Neural progenitor cell (in vitro differentiated cells): Measurements from ENCODE around the gene SIGLEC6.

ENCODE experiments used
- EZH2 ChIP-seq: fragments of 200-600 bp; sonication (generic); IDR thresholded peaks from 2 replicates; pipeline ENCODE4 v1.6.1; 2017; ENCODE audit warnings: antibody characterized with exemption, mild to moderate bottlenecking, moderate library complexity
- EZH2phosphoT487 ChIP-seq: fragments of 200-600 bp; sonication (generic); IDR thresholded peaks from 2 replicates; pipeline ENCODE4 v1.6.1; 2017; ENCODE audit warnings: antibody characterized with exemption
- TF ChIP-seq, protein P1 (sequence below): fragments of 200-600 bp; sonication (generic); IDR thresholded peaks from 2 replicates; pipeline ENCODE4 v1.5.1; 2017; ENCODE audit warnings: antibody characterized with exemption, mild to moderate bottlenecking

DNA sequence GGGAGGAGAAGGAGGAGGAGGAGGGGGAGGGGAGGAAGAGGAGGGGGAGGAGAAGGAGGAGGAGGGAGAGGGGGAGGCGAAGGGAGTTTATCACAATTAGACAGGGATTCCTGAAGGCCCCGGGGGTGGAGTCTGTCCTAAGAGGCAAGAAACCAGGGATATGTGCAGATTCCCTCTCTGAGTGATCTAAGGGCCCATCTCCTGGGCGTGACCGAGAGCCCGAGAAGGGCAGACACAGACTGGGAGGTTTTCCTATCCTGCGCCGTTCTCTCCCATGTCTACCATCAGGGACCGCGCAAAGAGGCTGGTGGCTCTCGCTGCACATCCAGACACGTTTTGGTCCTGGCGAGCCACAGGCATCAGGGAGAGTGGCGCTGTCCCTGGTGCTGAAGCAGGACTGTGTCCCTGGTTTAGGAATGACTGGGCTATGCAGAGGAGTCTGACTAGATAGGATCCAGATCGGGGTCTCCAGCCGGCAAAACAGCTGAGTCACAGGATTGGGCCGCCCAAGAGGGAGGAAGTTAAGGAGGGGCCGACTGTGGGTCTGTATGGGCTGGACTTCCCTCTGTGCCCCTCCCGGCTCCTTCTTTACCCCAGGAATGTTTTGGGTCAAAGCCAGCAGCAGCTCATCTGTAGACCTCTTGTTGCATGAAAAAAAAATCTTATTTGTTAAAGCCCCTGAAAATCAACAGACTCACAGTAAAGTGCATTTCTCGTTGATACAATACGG lies 21.7 kb upstream of the SIGLEC6 start:
- TF ChIP-seq, protein P1, sequence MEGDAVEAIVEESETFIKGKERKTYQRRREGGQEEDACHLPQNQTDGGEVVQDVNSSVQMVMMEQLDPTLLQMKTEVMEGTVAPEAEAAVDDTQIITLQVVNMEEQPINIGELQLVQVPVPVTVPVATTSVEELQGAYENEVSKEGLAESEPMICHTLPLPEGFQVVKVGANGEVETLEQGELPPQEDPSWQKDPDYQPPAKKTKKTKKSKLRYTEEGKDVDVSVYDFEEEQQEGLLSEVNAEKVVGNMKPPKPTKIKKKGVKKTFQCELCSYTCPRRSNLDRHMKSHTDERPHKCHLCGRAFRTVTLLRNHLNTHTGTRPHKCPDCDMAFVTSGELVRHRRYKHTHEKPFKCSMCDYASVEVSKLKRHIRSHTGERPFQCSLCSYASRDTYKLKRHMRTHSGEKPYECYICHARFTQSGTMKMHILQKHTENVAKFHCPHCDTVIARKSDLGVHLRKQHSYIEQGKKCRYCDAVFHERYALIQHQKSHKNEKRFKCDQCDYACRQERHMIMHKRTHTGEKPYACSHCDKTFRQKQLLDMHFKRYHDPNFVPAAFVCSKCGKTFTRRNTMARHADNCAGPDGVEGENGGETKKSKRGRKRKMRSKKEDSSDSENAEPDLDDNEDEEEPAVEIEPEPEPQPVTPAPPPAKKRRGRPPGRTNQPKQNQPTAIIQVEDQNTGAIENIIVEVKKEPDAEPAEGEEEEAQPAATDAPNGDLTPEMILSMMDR = no peak
- no peak for TF ChIP-seq EZH2
- no peak for TF ChIP-seq EZH2phosphoT487
